IPS-11a (cell line): Measurements from ENCODE around the gene SERPINC1.
"Not testable (repeated sequence)": the region's sequence is repeated elsewhere in the genome, so short reads cannot be mapped to it uniquely, and the experiment has no call there.

Source experiments
- H3K4me3 ChIP-seq: one replicate; pipeline ENCODE4 v1.5.1; 2013; ENCODE audit warnings: low read depth, low read length, control low read depth

The SERPINC1 gene

GRCh38 chr1:173863224-173864161, 53.6 kb downstream of the SERPINC1 start:
- no peak overlapping the region for H3K4me3 ChIP-seq

DNA sequence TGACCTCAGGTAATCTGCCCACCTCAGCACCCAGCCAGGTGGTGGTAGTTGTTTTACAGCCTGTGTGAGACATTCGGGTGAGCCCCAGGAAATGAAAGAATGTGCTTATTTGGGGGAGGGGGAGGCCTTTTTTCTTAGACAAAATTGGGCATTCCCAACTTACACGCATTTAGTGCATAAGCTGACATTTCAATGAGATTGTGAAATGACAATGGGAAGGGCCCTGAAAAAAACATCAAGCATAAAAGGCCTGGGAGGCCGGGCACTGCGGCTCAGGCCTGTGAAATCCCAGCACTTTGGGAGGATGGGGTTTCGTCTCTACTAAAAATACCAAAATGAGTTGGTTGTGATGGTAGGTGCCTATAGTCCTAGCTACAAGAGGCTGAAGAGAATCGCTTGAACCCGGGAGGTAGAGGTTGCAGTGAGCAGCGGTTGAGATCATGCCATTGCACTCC, 54.3 kb downstream of the SERPINC1 start:
- no peak overlapping the region for H3K4me3 ChIP-seq

DNA sequence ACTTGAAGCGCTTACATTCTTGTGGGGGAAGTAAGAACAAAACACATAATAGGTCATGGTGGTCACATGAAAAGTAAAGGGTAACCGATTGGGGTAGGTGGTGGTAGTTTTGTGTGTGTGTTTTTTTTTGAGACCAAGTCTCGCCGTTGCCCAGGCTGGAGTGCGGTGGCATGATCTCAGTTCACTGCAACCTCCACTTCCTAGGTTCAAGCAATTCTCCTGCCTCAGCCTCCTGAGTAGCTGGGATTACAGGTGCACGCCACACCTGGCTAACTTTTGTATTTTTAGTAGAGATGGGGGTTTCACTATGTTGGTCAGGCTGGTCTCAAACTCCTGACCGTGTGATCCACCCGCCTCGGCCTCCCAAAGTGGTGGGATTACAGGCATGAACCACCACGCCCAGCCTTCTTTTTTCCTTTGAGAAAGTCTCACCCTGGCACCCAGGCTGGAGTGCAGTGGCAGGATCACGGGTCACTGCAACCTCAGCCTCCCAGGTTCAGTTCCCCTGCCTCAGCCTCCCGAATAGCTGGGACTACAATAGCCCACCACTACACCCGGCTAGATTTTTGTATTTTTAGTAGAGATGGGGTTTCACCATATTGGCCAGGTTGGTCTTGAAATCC, 54.9 kb downstream of the SERPINC1 start:
- not testable (repeated sequence) for H3K4me3 ChIP-seq

DNA sequence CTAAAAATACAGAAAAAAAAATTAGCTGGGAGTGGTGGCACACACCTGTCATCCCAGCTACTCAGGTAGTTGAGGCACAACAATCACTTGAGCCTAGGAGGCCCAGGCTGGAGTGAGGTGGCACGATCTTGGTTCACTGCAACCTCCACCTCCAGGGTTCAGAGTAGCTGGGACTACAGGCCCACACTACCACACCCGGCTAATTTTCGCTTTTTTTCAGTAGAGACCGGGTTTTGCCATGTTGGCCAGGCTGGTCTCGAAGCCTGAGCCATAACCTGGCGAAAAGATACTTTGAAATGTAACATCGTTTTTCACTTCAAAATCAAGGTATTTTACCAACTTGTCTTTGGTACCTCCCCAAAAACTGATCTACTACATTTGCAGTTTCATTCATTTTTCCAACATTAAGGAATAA, 55.4 kb downstream of the SERPINC1 start:
- no peak overlapping the region for H3K4me3 ChIP-seq

DNA sequence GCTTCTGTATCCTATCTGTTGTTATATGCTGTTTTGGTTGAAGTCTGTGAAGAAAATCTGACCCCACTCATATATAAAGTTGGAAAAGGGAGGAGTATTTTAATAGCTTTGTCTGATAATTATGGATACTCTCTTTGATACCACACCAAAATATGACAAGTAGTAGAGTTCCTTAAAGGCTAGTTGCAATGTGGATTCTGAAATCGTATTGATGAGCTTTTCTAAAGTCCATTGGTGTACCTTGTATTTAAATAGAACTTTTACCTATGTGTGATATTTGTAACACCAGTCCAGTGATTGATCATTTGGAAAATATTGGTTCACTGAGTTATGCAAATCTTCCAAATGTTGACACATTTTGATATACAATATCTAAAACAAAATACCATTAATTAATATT, 57.1 kb downstream of the SERPINC1 start:
- no peak overlapping the region for H3K4me3 ChIP-seq

- H3K4me3 ChIP-seq = not testable (repeated sequence)
Observed at GRCh38 chr1:173859547-173859946, 57.6 kb downstream of the SERPINC1 start.

- H3K4me3 ChIP-seq = no peak overlapping the region
Observed at GRCh38 chr1:173857363-173857917, 59.7 kb downstream of the SERPINC1 start.

GRCh38 chr1:173856903-173857302, 60.2 kb downstream of the SERPINC1 start:
- H3K4me3 ChIP-seq = no peak overlapping the region

GRCh38 chr1:173856014-173856413, 61.1 kb downstream of the SERPINC1 start:
- no peak overlapping the region for H3K4me3 ChIP-seq
